ENCODE measurements around the gene TCHP. TPM values are rescaled to one million over a fixed set of nuclear protein-coding genes. Genes with fewer than 3 reads are reported as not detected.
"Not testable (repeated sequence)": the region's sequence is repeated elsewhere in the genome, so short reads cannot be mapped to it uniquely, and the experiment has no call there.

TCHP gene
- total RNA-seq, 6 experiments from 2014 or later = 4.9 to 8.8 (median 6.8) TPM

DNA sequence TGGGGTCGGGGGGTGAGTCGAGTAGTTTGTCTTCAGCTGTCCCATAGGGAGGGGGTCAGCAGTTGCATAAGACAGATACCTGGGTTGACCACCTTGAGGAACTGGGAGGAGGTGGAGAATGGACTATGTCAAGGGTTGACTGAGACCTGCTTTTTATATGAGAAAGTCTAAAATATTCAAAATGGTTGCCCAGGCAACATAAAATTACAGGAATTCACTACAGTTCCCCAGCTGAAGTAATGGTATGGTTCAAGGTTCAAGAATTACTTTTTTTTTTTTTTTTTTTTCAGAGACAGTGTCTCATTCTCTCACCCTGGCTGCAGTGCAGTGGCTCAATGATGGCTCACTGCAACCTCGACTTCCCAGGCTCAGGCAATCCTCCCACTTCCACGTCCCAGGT lies 5.1 kb upstream of the TCHP start:
- Histone ChIP-seq H3K27me3 (no peaks in the 10 kb centered on the region), H3K9me3 (no peaks in the 10 kb centered on the region), H3K4me3 (no peak overlapping the region), H3K27ac (no peak overlapping the region), H3K4me1 (peaks cover 0 to 6% (median 2%) of the 10 kb centered on the region in 4 donors), H3K36me3 (no peaks in the 10 kb centered on the region)
- DNase-seq = no peak
- TF ChIP-seq POLR2A (IDR thresholded peaks at IDR 0.05) = no peak
- no peak for TF ChIP-seq CTCF (IDR thresholded peaks at IDR 0.05)
- intact Hi-C loops (cut with DNase I) = no loop called here
- ATAC-seq = no peak
- 50% methylated on average over 2 of the region's 4 CpGs for WGBS (ENCODE audit: insufficient coverage, low coverage, low lambda C conversion rate, missing lambda C conversion rate)

DNA sequence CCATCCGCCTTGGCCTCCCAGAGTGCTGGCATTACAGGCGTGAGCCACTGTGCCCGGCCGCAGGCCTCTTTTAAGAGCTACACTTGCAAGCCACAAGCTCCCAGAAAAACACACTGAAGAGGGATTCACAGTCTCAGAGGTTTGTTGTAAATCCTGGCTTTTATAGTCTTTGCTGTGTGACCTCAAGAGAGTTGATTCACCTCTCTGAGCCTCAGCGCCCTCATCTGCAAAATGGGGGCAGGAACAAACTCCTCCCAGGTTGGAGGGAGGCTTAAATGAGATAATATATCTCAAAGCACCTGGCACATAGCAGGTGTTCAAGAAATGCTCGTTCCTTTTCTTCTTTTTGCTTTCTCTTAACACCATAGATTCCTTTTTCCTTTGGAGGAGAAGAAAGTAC lies 3.9 kb upstream of the TCHP start:
- no peak overlapping the region for H3K27ac ChIP-seq
- no peaks in the 10 kb centered on the region for H3K27me3 ChIP-seq
- intact Hi-C loops (cut with DNase I) = no loop called here
- DNase-seq = no peak
- TF ChIP-seq CTCF (IDR thresholded peaks at IDR 0.05) (no peak), POLR2A (IDR thresholded peaks at IDR 0.05) (no peak)
- ATAC-seq = no peak
- H3K4me3 ChIP-seq = no peak overlapping the region
- 72% methylated on average over 2 of the region's 6 CpGs for WGBS (ENCODE audit: insufficient coverage, low coverage, low lambda C conversion rate, missing lambda C conversion rate)
- peaks cover 0 to 12% (median 5%) of the 10 kb centered on the region in 4 donors for H3K4me1 ChIP-seq
- H3K9me3 ChIP-seq = no peaks in the 10 kb centered on the region
- no peaks in the 10 kb centered on the region for H3K36me3 ChIP-seq

DNA sequence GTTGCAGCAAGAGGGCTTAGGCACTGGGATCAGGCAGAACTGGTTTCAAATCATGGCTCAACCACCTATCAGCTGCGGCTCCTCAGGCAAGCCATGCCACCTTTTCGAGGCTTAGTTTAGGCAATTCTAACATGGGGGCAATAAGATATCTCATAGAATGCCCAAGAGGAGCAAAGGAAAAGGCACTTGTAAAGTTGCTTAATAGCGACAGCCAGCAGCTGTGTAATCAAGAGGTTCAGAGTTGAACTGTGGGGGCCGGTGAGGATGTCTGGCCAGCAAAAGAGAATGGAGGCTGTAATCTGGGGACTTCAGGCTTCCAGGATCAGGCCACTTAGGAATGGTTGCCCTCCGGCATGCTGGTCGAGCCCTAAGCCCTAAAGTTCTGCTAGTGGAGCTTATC lies 3.0 kb upstream of the TCHP start:
- no peak for DNase-seq
- WGBS (ENCODE audit: insufficient coverage, low coverage, low lambda C conversion rate, missing lambda C conversion rate) = 63% methylated on average over 2 of the region's 6 CpGs
- Histone ChIP-seq H3K4me1 (peaks cover 0 to 18% (median 6%) of the 10 kb centered on the region in 4 donors), H3K27ac (no peak overlapping the region), H3K4me3 (no peak overlapping the region), H3K9me3 (no peaks in the 10 kb centered on the region), H3K36me3 (no peaks in the 10 kb centered on the region), H3K27me3 (no peaks in the 10 kb centered on the region)
- intact Hi-C loops (cut with DNase I) = no loop called here
- ATAC-seq = no peak
- TF ChIP-seq POLR2A (IDR thresholded peaks at IDR 0.05) = no peak
- TF ChIP-seq CTCF (IDR thresholded peaks at IDR 0.05) = no peak

GRCh38 chr12:109899345-109899744 lies 729 bp upstream of the TCHP start:
- ATAC-seq; H3K9me3 ChIP-seq; intact Hi-C loops (cut with DNase I); H3K27me3 ChIP-seq; DNase-seq; H3K4me3 ChIP-seq: not testable (repeated sequence)
- peaks cover 2 to 16% (median 8%) of the 10 kb centered on the region in 4 donors for H3K36me3 ChIP-seq
- H3K27ac ChIP-seq = peak overlapping the region in 1 of 3 donors; percentile 43
- WGBS (ENCODE audit: insufficient coverage, low coverage, low lambda C conversion rate, missing lambda C conversion rate) = 89% methylated on average over 15 of the region's 15 CpGs
- H3K4me1 ChIP-seq = peaks cover 0 to 18% (median 6%) of the 10 kb centered on the region in 4 donors

DNA sequence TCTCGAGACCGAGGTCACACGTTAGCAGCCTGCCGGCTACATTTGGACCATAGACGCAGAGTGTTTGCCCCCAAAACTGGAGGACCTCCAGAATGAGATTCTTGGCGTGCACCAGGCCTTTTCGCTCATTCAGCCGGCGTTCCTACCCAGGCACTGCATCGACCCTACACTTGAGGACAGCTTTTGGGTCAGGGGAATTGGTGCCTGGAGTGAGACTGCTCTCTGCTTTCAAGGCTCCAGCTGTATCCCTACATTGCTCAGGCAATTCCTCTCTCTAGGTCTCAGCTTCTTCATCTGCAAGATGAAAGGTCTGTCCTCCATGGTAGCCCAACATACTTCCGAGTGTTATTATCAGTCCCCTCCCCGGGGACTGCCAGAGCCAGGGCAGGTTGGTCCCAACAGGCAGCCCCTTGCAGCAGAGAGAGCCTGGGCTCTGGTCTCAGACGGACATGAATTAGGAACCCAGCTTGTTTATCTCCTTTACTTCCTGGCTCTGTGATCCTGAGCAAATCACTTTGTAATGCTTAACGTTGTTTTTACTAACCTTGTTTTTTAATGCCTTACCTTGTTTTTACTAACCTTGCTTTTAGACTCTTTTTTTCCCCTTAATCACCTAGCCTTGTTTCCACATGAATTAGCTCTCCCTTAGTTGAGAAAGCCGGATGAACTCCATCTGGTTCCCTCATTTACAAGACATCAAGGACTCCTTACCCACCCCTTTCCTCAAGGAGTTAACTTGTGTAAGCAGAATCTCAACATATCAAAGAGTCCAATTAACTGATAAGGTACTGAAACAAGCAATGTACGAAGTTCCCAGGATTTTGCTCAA lies 892 bp downstream of the TCHP start:
- intact Hi-C loops (cut with DNase I) = no loop called here
- 6% methylated on average over 13 of the region's 16 CpGs for WGBS (ENCODE audit: insufficient coverage, low coverage, low lambda C conversion rate, missing lambda C conversion rate)

More for the DNA sequence above, 892 bp downstream of the TCHP start:
- H3K27me3 ChIP-seq = no peaks in the 10 kb centered on the region
- ATAC-seq (peak; percentile 4 to 13 (median 10)), DNase-seq (no peak)
- peak overlapping the region; percentile 74 to 93 (median 84) for H3K4me3 ChIP-seq
- H3K4me1 ChIP-seq = peaks cover 0 to 18% (median 6%) of the 10 kb centered on the region in 4 donors
- peak overlapping the region in 1 of 3 donors; percentile 41 for H3K27ac ChIP-seq
- H3K9me3 ChIP-seq = no peaks in the 10 kb centered on the region
- peaks cover 2 to 30% (median 8%) of the 10 kb centered on the region in 4 donors for H3K36me3 ChIP-seq
- TF ChIP-seq POLR2A (IDR thresholded peaks at IDR 0.05) (no peak), CTCF (IDR thresholded peaks at IDR 0.05) (no peak)
